Transverse colon (tissue), 4 donors: ENCODE data around the gene DDRGK1. TPM values are rescaled to one million over a fixed set of nuclear protein-coding genes. Genes with fewer than 3 reads are reported as not detected.

Experiments used
- DNase-seq: peaks from one replicate; pipeline ENCODE4 v3.0.0-alpha.2; 2019
- H3K27ac ChIP-seq, 4 donors: fragments of 200-600 bp; sonication (generic); 2 replicates each; pipeline ENCODE4 v1.5.1; 2016 to 2018; ENCODE audit warnings: inconsistent platforms in 4 of 4
- H3K27me3 ChIP-seq: fragments of 200-600 bp; sonication (generic); 2 replicates; pipeline ENCODE4 v1.5.1; 2017; ENCODE audit warnings: inconsistent platforms
- H3K36me3 ChIP-seq, 4 donors: fragments of 200-600 bp; sonication (generic); 2 replicates each; pipeline ENCODE4 v1.5.1; 2017 to 2019; ENCODE audit warnings: inconsistent platforms in 4 of 4
- H3K4me1 ChIP-seq, 4 donors: fragments of 200-600 bp; sonication (generic); 2 replicates each; pipeline ENCODE4 v1.5.1; 2017 to 2020; ENCODE audit warnings: inconsistent platforms in 4 of 4
- H3K4me3 ChIP-seq, 4 donors: fragments of 200-600 bp; sonication (generic); 1 replicate in 1 of 4; 2 replicates in 3 of 4; pipeline versions ENCODE4 v1.5.1 to v1.6.1; 2017 to 2019; ENCODE audit warnings: inconsistent platforms in 4 of 4
- H3K9me3 ChIP-seq, 2 donors: fragments of 200-600 bp; sonication (generic); 2 replicates each; pipeline ENCODE4 v1.5.1; 2017 to 2019; ENCODE audit warnings: inconsistent platforms in 2 of 2
- EP300 ChIP-seq: sonication (generic); formaldehyde crosslinking; IDR thresholded peaks from one replicate; pipeline ENCODE4 v1.6.1; 2017; ENCODE audit warnings: antibody characterized with exemption, low read depth
- POLR2A ChIP-seq: fragments of 450-650 bp; IDR thresholded peaks from one replicate; pipeline ENCODE4 v1.6.1; 2016; ENCODE audit warnings: antibody characterized with exemption, mild to moderate bottlenecking, moderate library complexity
- POLR2AphosphoS5 ChIP-seq, 3 donors: sonication (generic); formaldehyde crosslinking; IDR thresholded peaks; one replicate each; pipeline ENCODE4 v1.6.1; 2016; ENCODE audit warnings: antibody characterized with exemption in 3 of 3
- WGBS, 2 donors: methylation state at CpG; one replicate each; pipeline ENCODE4 v1.1.5; 2018; ENCODE audit warnings: low coverage in 1 of 2; 5-methylcytosine and 5-hydroxymethylcytosine counted together
- in situ Hi-C, 4 donors: fragments of 200-750 bp; cut with MboI; loops; one replicate each; pipeline versions ENCODE4 v1.15.0 to v1.15.1; 2017; ENCODE audit warnings: low sequenced_read_pairs in 3 of 4, low pct_ligation_motif_present in 1 of 4, low pct_unique_long_range_greater_than_20kb in 1 of 4
- intact Hi-C: fragments of 100-400 bp; cut with DNase I; formaldehyde crosslinking; loops from one replicate; pipeline ENCODE4 v1.15.1; 2023; ENCODE audit warnings: low total_unique reads
- total RNA-seq, 4 donors: library from RNA; depleted of rRNA; stranded (reverse); fragments of >200 nt; gene quantifications; one replicate each; pipeline ENCODE4 v1.1.0, GENCODE V29; 2016
- TF ChIP-seq, protein P1 (sequence below), 5 experiments: fragments of 200-600 bp in 3 of 5; fragments of 450-650 bp in 2 of 5; sonication (generic) in 3 of 5; IDR thresholded peaks; 1 replicate in 2 of 5; 2 replicates in 3 of 5; pipeline ENCODE4 v1.5.1; 2016 to 2017; ENCODE audit warnings: antibody characterized with exemption in 5 of 5, inconsistent platforms in 3 of 5, mild to moderate bottlenecking in 2 of 5, moderate library complexity in 1 of 5

The DDRGK1 gene
- total RNA-seq, 4 donors from 2014 or later: 47.0 to 85.6 (median 80.4) TPM

DNA sequence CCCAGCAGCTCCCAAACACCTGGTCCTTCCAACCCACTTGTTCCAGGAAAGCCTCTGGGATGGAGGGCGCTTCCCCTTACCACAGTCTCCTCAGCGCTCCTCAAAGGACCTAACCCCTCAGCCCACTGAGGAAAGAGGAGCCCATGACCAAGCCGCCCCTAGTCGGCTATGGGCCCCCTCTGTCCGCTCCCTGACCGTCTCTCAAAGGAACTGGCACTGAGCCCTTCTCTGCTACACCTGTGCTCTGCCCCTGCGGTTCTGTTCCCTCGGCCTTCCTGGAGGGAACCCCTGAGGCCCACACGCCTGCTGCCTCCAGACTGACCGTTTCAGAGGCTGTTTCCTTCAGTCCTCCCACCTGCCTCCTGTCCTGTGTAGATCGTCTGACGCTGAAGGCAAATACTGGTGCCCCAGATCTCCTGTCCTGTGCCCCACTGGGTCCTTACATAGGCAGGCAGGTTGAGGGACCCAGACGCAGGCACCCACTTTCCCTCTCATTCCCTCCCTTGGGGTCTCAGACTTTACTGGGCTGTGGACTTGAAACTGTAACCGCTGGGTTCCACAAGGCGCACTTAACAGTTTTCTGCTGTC is 36.4 kb upstream of the DDRGK1 start:
- H3K4me1 ChIP-seq: peaks cover 6 to 25% (median 18%) of the 10 kb centered on the region in 4 donors
- in situ Hi-C loops: no loop called here

DNA sequence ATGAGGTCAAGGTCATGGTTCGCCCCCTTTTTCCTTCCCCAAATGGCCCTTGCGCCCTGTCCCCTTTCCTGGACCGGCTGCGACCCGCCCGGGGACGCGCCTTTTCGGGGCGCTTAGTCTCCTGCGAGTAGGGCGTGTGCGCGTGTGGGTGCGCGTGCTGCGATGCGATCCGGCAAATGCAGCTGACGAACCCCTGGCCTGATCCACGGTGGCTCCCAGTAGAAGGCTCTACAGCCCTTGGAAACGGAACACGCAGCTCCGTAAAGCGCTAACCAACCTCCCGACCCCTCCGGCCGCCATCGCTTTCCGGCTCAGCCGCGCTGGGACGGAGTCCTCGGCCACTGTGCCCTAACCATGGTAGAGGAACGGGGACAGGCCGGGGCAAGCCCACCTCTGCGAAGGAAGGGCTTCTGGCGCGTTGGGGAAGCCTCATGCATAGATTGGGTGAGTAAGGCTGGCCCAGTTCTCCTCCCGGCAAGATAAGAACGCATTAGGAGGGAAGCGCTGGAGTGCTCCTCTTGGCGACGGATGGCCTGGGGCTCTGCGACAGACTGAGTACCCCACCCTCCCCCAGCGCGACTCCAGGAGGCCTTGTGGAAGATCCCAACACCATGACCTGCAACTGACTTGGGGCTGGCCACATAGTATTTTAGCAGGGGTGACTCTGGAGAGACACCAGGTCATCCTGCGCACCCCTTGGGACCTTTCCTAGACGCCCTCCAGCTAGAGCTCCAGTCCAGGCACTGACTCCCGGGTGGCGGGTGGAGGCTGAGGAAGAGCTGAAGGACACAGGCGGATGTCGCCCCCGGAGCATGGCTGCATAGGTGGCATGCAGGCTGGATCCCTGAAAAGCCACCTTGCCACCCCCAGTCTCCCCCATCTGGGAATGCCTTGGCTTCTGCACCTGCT is 35.6 kb upstream of the DDRGK1 start:
- intact Hi-C loops: no loop called here
- Histone ChIP-seq H3K4me3 (peak overlapping the region; percentile 47 to 83 (median 61)), H3K27me3 (peaks cover 93% of the 10 kb centered on the region), H3K9me3 (no peaks in the 10 kb centered on the region), H3K27ac (no peak overlapping the region), H3K36me3 (no peaks in the 10 kb centered on the region), H3K4me1 (peaks cover 6 to 25% (median 18%) of the 10 kb centered on the region in 4 donors)
- no peak for DNase-seq
- WGBS, 2 donors: 19% methylated on average over 49 of the region's 54 CpGs; no CpG with 5 or more reads in 1 of the 2 donors
- in situ Hi-C loops: no loop called here
- TF ChIP-seq POLR2AphosphoS5 (IDR thresholded peaks at IDR 0.05) (no peak), EP300 (no peak), POLR2A (no peak)
- TF ChIP-seq, protein P1, sequence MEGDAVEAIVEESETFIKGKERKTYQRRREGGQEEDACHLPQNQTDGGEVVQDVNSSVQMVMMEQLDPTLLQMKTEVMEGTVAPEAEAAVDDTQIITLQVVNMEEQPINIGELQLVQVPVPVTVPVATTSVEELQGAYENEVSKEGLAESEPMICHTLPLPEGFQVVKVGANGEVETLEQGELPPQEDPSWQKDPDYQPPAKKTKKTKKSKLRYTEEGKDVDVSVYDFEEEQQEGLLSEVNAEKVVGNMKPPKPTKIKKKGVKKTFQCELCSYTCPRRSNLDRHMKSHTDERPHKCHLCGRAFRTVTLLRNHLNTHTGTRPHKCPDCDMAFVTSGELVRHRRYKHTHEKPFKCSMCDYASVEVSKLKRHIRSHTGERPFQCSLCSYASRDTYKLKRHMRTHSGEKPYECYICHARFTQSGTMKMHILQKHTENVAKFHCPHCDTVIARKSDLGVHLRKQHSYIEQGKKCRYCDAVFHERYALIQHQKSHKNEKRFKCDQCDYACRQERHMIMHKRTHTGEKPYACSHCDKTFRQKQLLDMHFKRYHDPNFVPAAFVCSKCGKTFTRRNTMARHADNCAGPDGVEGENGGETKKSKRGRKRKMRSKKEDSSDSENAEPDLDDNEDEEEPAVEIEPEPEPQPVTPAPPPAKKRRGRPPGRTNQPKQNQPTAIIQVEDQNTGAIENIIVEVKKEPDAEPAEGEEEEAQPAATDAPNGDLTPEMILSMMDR (IDR thresholded peaks at IDR 0.05): no peak

More for the DNA sequence above, 36.4 kb upstream of the DDRGK1 start:
- Histone ChIP-seq H3K27ac (no peak overlapping the region), H3K9me3 (no peaks in the 10 kb centered on the region), H3K27me3 (peaks cover 86% of the 10 kb centered on the region), H3K4me3 (no peak overlapping the region), H3K36me3 (no peaks in the 10 kb centered on the region)
- TF ChIP-seq POLR2AphosphoS5 (IDR thresholded peaks at IDR 0.05): no peak
- 78 to 100% methylated on average over 1 to 15 of the region's 15 CpGs for WGBS, 2 donors
- intact Hi-C loops: no loop called here
- DNase-seq: no peak

DNA sequence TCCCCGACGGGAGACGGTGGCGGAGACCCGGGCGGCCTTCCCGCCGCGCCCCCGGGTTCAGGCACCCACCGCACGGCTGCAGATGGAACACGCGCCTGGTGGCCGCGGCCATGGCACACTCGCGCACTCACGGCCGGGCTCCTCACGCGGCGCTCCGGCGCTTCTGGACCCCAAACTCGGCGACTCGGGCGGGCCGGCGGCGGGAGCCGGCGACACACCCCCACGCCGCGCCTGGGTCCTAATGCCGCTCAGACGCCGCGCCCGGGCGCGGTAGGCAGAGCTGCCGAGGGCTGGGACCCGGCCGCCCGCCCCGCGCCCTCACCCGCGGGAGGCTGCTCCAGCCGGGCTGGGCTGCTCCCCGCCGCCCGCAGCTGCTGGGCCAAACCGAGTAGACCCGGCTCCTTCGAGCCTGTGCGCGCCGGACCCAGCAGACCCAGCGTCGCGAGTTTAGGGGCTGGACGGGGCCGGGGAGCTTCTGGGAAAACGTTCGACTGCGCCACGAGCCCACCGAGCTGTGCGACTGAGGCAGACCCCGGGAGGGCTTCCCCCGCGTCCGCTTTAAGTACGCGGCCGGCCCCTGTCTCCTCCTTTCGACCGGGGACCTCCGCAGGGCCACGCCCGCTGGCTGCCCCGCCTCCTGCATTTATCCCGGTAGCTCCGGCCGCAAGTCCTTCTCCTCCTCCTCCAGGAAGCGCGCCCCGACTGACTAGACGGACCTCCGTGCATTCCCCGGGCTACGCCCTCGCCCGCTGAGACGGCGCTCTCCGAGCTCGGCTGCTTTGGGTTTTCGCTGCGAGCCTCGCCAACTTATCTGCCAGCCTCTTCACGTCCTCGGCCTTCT is 34.8 kb upstream of the DDRGK1 start, which contains the start of gene SLC4A11:
TSS of gene SLC4A11 (minus strand) at position 165 of the 841 bp plus-strand sequence. CDS start at position 112, 53 bp downstream.
- no peak for TF ChIP-seq POLR2A
- TF ChIP-seq POLR2AphosphoS5 (IDR thresholded peaks at IDR 0.05): no peak
- TF ChIP-seq, protein P1 (IDR thresholded peaks at IDR 0.05): no peak
- peak; percentile 77 for DNase-seq
- no peaks in the 10 kb centered on the region for H3K9me3 ChIP-seq
- 2% methylated on average over 93 of the region's 107 CpGs; no CpG with 5 or more reads in 1 of the 2 donors for WGBS, 2 donors
- H3K4me3 ChIP-seq: peak within 1 kb of the TSS; percentile 47 to 83 (median 61)
- H3K36me3 ChIP-seq: no peaks in the 10 kb centered on the region
- peaks cover 6 to 25% (median 18%) of the 10 kb centered on the region in 4 donors for H3K4me1 ChIP-seq
- peak within 1 kb of the TSS in 1 of 4 donors; percentile 11 for H3K27ac ChIP-seq
- in situ Hi-C loops: no loop called here
- intact Hi-C loops: no loop called here
- H3K27me3 ChIP-seq: peaks cover 96% of the 10 kb centered on the region

- peak; percentile 35 for DNase-seq
- Histone ChIP-seq H3K27me3 (peaks cover 89% of the 10 kb centered on the region), H3K4me3 (peak overlapping the region; percentile 47 to 83 (median 61)), H3K4me1 (peaks cover 6 to 25% (median 18%) of the 10 kb centered on the region in 4 donors), H3K9me3 (no peaks in the 10 kb centered on the region), H3K27ac (no peak overlapping the region), H3K36me3 (no peaks in the 10 kb centered on the region)
- TF ChIP-seq, protein P1 (IDR thresholded peaks at IDR 0.05): no peak
- TF ChIP-seq EP300: no peak
- TF ChIP-seq POLR2AphosphoS5 (IDR thresholded peaks at IDR 0.05): no peak
- TF ChIP-seq POLR2A: no peak
- 1% methylated on average over 48 of the region's 48 CpGs; no CpG with 5 or more reads in 1 of the 2 donors for WGBS, 2 donors
- intact Hi-C loops: no loop called here
- in situ Hi-C loops: no loop called here
Observed at GRCh38 chr20:3238616-3239025, 34.1 kb upstream of the DDRGK1 start.
